ENCODE results near the gene IL3RA.
"Not testable (repeated sequence)": the region's sequence is repeated elsewhere in the genome, so short reads cannot be mapped to it uniquely, and the experiment has no call there.

Gene IL3RA

DNA sequence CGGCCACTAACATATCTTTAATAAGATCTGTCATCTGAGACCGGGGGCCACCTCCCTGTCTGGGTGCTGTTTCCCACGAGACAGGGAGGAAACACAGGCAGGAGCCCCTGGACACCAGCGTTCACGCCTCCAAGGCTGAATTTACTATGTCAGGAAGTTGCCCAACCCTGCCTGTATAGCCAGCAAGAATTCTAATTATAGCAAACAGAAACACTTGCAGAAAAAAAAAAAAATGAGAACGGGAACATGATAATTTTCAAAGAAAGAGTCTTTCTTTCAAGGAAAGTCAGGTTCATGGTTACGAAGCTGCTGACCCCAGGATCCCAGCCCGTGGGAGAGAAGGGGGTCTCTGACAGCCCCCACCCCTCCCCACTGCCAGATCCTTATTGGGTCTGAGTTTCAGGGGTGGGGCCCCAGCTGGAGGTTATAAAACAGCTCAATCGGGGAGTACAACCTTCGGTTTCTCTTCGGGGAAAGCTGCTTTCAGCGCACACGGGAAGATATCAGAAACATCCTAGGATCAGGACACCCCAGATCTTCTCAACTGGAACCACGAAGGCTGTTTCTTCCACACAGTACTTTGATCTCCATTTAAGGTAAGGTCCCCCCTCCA lies at the start of gene IL3RA:
TSS of gene IL3RA (plus strand) at position 455 of the 613 bp plus-strand sequence. CDS start 4,981 bp downstream, outside the sequence.
- no peak for DNase-seq

DNA sequence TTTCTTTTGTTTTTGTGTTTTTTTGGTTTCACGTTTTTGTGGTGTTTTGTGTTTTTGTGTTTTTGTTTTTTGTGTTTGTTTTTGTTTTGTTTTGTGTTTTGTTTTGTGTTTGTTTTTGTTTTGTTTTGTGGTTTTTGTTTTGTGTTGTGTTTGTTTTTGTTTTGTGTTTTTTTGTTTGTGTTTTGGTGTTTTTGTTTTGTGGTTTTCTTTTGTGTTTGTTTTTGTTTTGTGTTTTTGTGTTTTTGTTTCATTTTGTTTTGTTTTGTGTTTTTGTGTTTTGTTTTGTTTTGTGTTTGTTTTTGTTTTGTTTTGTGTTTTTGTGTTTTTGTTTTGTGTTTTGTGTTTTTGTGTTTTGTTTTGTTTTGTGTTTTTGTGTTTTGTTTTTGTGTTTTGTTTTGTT lies 47.0 kb upstream of the IL3RA start:
- DNase-seq: no peak

DNA sequence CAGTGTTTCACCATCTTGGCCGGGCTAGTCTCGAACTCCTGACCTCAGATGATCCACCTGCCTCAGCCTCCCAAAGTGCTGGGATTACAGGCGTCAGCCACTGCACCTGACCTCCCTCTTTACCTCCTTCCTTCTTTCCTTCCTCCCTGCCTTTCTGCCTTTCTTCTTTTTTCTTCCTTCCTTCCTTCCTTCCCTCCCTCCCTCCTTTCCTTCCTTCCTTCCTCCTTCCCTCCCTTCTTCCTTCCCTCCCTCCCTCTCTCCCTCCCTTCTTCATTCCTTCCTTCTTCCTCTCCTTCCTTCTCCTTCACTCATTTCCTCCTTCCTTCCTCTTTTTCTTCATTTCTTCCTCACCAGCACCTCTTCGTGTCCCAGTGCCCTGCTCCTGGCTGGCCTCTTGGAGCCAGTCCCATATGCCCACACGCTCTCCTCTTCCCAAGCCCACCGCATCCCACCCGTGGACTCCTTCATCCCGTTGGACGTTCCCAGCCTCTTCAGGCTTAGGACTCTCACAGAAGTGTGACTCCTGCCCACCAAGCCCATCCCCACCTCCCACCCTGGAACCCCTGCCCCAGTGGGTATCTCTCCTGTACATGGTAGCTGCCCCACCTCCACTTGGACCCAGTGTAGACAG lies 45.4 kb upstream of the IL3RA start:
- no peak for DNase-seq

DNA sequence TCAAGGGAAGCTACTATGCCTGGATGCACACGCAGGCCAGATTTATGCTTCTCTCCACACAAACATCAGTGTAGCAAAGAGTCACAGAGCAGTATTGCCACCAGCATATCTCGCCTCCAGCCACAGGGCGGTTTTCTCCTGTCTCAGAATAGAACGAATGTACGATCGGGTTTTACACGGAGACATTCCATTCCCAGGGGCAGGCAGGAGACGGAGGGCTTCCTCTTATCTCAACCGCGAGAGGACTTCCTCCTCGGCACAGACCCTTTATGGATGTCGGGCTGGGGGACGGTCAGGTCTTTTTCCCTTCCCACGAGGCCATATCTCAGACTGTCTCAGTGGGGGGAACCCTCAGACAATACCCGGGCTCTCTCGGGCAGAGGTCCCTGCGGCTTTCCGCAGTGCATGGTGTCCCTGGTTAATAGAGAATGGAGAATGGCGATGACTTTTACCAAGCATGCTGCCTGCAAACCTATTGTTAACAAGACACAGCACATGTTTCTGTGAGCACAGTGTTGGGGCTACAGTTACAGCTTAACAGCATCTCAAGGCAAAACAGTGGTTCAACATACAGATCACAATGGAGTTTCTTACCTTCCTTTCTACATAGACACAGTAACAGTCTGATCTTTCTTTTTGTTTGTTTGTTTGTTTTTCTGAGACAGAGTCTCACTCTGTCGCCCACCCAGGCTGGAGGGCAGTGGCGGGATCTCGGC lies 43.9 kb upstream of the IL3RA start:
- DNase-seq: no peak

GRCh38 chrX:1294301-1295067 lies 42.1 kb upstream of the IL3RA start:
- no peak for DNase-seq

- DNase-seq: no peak
Observed at GRCh38 chrX:1295550-1295949, 41.0 kb upstream of the IL3RA start.

GRCh38 chrX:1297591-1297990 lies 39.0 kb upstream of the IL3RA start:
- not testable (repeated sequence) for DNase-seq

DNA sequence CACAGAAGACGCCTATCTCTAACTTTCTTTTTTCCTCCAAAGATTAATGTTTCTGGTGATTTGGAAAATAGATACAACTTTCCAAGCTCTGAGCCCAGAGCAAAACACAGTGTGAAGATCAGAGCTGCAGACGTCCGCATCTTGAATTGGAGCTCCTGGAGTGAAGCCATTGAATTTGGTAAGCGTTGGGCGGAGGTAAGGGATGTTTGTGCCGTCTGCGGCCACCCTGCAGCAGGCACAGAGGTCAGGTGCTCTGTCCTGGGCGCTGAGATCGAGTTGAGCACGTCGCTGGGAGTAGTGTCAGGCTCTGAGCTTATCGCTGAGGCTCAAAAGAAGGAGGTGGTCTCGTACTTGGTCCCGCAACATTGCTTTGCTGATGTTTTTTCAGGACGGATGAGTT lies 36.1 kb upstream of the IL3RA start:
- no peak for DNase-seq

DNA sequence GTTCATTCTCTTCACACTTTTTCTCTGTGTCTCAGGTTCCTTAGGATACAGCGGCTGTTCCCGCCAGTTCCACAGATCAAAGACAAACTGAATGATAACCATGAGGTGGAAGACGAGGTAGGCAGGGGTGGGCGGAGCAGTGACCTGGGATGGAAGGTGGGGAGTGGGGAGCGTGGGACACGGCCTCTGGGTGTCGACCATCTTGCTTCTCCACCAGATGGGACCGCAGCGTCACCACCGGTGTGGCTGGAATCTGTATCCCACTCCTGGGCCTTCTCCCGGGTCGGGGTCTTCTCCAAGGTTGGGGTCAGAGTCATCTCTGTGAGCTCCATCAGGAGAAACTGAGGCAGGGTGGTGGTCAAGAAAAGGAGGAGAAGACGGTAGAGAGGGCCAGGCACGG lies 31.2 kb upstream of the IL3RA start:
- no peak for DNase-seq

DNA sequence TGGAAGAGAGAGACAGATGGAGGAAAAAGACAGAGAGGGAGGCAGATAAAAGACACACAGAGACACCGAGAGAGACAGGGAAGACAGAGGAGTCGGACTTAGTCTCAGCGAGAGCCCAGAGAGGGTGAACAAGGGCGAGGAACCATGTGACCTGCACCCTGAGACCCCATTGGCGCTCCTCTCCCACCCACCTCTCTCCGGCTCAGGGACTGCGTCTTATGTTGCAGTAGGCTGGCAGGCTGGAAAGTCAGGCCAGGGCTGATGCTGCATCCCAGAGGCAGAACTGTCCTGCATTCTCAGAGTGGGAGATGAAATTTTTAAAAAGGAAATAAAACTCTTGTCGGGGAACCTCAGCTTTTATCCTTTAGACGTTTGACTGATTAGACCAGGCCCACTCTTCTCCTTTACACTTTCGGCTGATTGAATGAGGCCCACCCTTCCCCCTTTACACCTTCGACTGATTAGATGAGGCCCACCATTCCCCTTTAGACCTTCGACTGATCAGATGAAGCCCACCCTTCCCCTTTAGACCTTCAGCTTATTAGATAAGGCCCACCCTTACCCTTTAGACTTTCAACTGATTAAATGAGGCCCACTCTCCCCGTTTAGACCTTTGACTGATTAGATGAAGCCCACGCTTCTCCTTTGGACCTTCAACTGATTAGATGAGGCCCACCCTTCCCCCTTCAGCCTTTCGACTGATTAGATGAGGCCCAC lies 29.5 kb upstream of the IL3RA start:
- DNase-seq: no peak

- no peak for DNase-seq
Observed at GRCh38 chrX:1307626-1308340, 28.8 kb upstream of the IL3RA start.

DNA sequence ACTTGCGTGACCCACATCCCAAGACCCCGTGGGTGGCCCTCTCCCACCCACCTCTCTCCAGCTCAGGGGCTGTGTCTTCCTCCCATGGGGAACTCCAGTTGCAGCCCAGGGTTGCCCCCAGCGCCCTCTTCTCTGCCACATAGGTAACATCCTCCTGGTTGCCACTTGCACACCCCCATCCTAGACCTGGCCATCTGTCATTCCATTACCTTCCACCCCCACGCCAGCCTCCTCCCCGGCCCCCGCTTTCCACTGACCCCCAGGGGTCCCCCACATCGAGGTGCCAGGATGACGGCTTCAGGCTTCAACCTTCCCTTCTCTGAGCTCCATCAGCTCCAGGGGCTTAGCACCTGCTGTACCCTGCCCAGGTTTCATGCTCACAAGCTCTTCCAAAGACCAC lies 28.1 kb upstream of the IL3RA start:
- no peak for DNase-seq

- not testable (repeated sequence) for DNase-seq
Observed at GRCh38 chrX:1308917-1309316, 27.7 kb upstream of the IL3RA start.

GRCh38 chrX:1313788-1314187 lies 22.8 kb upstream of the IL3RA start:
- no peak for DNase-seq

GRCh38 chrX:1316527-1316926 lies 20.1 kb upstream of the IL3RA start:
- no peak for DNase-seq

- DNase-seq: no peak
Observed at GRCh38 chrX:1321674-1322073, 14.9 kb upstream of the IL3RA start.

GRCh38 chrX:1322393-1322792 lies 14.2 kb upstream of the IL3RA start:
- DNase-seq: no peak

DNA sequence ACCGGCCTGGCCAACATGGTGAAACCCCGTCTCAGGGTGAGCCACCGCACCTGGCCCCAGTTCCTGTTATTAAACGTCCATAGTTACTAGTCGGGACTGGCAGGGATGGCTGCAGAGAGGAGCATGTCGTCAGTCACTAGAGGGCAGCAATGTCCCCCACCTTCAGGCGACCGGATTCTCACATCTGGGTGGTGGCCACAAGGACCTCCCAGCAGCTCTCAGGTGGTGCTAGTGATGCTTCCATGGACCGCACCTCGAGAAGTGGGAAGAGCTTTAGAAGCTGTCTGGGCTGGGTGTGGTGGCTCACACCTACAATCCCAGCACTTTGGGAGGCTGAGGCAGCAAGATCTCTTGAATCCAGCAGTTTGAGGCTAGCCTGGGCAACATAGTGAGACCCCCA lies 13.3 kb upstream of the IL3RA start:
- DNase-seq: no peak

GRCh38 chrX:1325515-1326116 lies 11.0 kb upstream of the IL3RA start:
- no peak for DNase-seq

DNA sequence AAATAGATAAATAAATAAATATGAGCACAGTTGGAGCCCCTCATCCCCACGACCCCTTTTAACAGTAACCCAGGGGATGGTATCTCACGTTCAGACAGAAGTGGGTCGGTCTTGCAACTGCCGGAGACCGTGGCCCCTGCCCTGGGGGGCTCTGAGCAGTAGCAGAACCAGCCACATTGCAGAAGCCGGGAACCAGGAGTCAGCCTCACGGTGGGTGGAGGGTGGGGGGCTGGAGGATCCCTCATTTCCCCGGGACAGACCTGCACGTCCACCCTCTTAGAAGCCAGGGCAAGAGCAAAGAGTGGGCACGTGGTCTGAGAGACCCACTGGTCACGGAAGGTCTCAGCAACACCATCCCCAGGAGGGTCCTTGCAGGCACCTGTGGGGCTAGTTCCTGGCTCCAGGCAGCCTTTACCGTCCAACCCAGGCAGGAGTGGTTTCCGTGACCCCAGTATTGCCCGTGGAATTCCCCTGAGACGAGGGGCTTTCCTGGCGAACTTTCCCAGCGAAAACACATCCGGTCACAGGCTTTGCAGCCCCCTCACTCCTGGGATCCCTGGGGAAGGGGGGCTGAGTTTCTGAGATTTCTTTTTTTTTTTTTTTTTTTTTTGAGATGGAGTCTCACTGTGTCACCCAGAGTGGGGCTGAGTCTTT lies 8.8 kb upstream of the IL3RA start:
- DNase-seq: no peak

GRCh38 chrX:1330605-1331004 lies 6.0 kb upstream of the IL3RA start:
- DNase-seq: no peak
